GM20000 (cell line): ENCODE results near the gene SGTB.

Experiments used
- DNase-seq: peaks from one replicate; pipeline ENCODE4 v3.0.0; 2012; ENCODE audit warnings: low spot score
- CTCF ChIP-seq: IDR thresholded peaks from 2 replicates; pipeline ENCODE4 v1.5.1; 2012; ENCODE audit warnings: mild to moderate bottlenecking, control low read depth; ENCODE audit errors: extremely low read depth, missing control alignments

Gene SGTB

GRCh38 chr5:65765582-65765981, 43.7 kb upstream of the SGTB start:
- TF ChIP-seq CTCF, result no peak

GRCh38 chr5:65762234-65762633, 40.3 kb upstream of the SGTB start:
- no peak for DNase-seq
- TF ChIP-seq CTCF, result no peak

More at GRCh38 chr5:65765582-65765981, 43.7 kb upstream of the SGTB start:
- no peak for DNase-seq

GRCh38 chr5:65760504-65761275, 38.8 kb upstream of the SGTB start:
- DNase-seq, result peak; percentile 50
- TF ChIP-seq CTCF, result peak; percentile 9

GRCh38 chr5:65758546-65759144, 36.7 kb upstream of the SGTB start:
- no peak for TF ChIP-seq CTCF
- DNase-seq, result no peak

- TF ChIP-seq CTCF, result no peak
- DNase-seq, result no peak
Measured at GRCh38 chr5:65753189-65753588, 31.3 kb upstream of the SGTB start.

- DNase-seq, result no peak
- no peak for TF ChIP-seq CTCF
Measured at GRCh38 chr5:65750938-65751337, 29.0 kb upstream of the SGTB start.

- TF ChIP-seq CTCF, result no peak
- no peak for DNase-seq
Measured at GRCh38 chr5:65749956-65750355, 28.0 kb upstream of the SGTB start.
